ENCODE data around the gene EIF1AX.

DNA sequence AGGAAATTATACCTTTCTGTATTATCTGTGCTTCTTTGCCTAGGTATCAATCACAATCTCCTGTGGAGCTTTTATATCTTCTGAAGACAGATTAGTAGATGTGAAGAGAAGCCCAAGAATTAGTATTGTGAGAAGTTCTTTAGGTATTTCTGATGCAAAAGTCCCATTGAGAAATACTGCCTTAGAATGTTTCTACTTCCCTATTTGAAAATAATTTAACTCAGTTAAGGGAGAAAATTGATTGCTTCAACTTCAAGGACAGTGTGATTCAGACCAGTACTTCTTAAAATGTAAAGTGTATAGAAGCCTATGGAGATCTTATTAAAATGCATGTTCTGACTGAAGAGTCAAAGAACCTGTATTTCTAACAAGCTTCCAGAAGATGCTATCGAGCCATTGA is 9.0 kb downstream of the EIF1AX start:
- TF ChIP-seq, protein P1, sequence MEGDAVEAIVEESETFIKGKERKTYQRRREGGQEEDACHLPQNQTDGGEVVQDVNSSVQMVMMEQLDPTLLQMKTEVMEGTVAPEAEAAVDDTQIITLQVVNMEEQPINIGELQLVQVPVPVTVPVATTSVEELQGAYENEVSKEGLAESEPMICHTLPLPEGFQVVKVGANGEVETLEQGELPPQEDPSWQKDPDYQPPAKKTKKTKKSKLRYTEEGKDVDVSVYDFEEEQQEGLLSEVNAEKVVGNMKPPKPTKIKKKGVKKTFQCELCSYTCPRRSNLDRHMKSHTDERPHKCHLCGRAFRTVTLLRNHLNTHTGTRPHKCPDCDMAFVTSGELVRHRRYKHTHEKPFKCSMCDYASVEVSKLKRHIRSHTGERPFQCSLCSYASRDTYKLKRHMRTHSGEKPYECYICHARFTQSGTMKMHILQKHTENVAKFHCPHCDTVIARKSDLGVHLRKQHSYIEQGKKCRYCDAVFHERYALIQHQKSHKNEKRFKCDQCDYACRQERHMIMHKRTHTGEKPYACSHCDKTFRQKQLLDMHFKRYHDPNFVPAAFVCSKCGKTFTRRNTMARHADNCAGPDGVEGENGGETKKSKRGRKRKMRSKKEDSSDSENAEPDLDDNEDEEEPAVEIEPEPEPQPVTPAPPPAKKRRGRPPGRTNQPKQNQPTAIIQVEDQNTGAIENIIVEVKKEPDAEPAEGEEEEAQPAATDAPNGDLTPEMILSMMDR (IDR thresholded peaks at IDR 0.05; ENCODE audit: low read depth, low read length, poor library complexity, severe bottlenecking): no peak
- no peak for TF ChIP-seq EZH2phosphoT487 (IDR thresholded peaks at IDR 0.05; ENCODE audit: borderline replicate concordance, low read length)
